BE2C (cell line): Measurements from ENCODE around the gene KCNJ6.
"Not testable (repeated sequence)": the region's sequence is repeated elsewhere in the genome, so short reads cannot be mapped to it uniquely, and the experiment has no call there.

Experiments
- DNase-seq: peaks from one replicate; pipeline ENCODE4 v3.0.0-alpha.2; 2020
- H3K27me3 ChIP-seq: fragments of 250-450 bp; sonication (Bioruptor Pico); 2 replicates; pipeline ENCODE4 v1.5.1; 2020; ENCODE audit warnings: mild to moderate bottlenecking
- H3K36me3 ChIP-seq: fragments of 250-450 bp; sonication (Bioruptor Pico); 2 replicates; pipeline ENCODE4 v1.5.1; 2020; ENCODE audit warnings: mild to moderate bottlenecking
- H3K4me1 ChIP-seq: fragments of 250-450 bp; sonication (Bioruptor Pico); 2 replicates; pipeline ENCODE4 v1.5.1; 2020
- H3K4me3 ChIP-seq: 2 replicates; pipeline ENCODE4 v1.5.1; 2011; ENCODE audit warnings: low read depth, low read length
- H3K9me3 ChIP-seq: fragments of 250-450 bp; sonication (Bioruptor Pico); 2 replicates; pipeline ENCODE4 v1.5.1; 2020
- CTCF ChIP-seq: IDR thresholded peaks from 2 replicates; pipeline ENCODE4 v1.5.1; 2012; ENCODE audit warnings: mild to moderate bottlenecking, low read depth, low read length

Gene KCNJ6

GRCh38 chr21:37654596-37654995 is 261.7 kb downstream of the KCNJ6 start:
- Histone ChIP-seq H3K36me3 (no peaks in the 10 kb centered on the region), H3K4me3 (no peak overlapping the region), H3K4me1 (no peaks in the 10 kb centered on the region), H3K9me3 (no peaks in the 10 kb centered on the region), H3K27me3 (peaks cover 9% of the 10 kb centered on the region; the same call in 1 of the 2 replicates)
- no peak for TF ChIP-seq CTCF
- DNase-seq = no peak

- Histone ChIP-seq H3K27me3 (peaks cover 9% of the 10 kb centered on the region), H3K9me3 (no peaks in the 10 kb centered on the region), H3K4me3 (no peak overlapping the region), H3K36me3 (no peaks in the 10 kb centered on the region), H3K4me1 (no peaks in the 10 kb centered on the region)
- no peak for DNase-seq
- no peak for TF ChIP-seq CTCF
Measured at GRCh38 chr21:37653201-37653600, 263.1 kb downstream of the KCNJ6 start.

GRCh38 chr21:37647781-37648180 is 268.5 kb downstream of the KCNJ6 start:
- no peaks in the 10 kb centered on the region for H3K4me1 ChIP-seq
- H3K4me3 ChIP-seq = no peak overlapping the region
- no peaks in the 10 kb centered on the region for H3K9me3 ChIP-seq
- no peak for DNase-seq
- H3K27me3 ChIP-seq = peaks cover 21% of the 10 kb centered on the region
- H3K36me3 ChIP-seq = no peaks in the 10 kb centered on the region
- no peak for TF ChIP-seq CTCF

GRCh38 chr21:37646761-37647160 is 269.5 kb downstream of the KCNJ6 start:
- H3K27me3 ChIP-seq = peaks cover 21% of the 10 kb centered on the region
- not testable (repeated sequence) for DNase-seq, H3K9me3 ChIP-seq, H3K4me1 ChIP-seq, H3K36me3 ChIP-seq, H3K4me3 ChIP-seq

GRCh38 chr21:37645848-37646247 is 270.4 kb downstream of the KCNJ6 start:
- Histone ChIP-seq H3K9me3 (no peaks in the 10 kb centered on the region), H3K4me1 (no peaks in the 10 kb centered on the region), H3K4me3 (no peak overlapping the region), H3K36me3 (no peaks in the 10 kb centered on the region), H3K27me3 (peaks cover 18% of the 10 kb centered on the region)
- no peak for DNase-seq
- no peak for TF ChIP-seq CTCF

- H3K36me3 ChIP-seq = no peaks in the 10 kb centered on the region
Measured at GRCh38 chr21:37644636-37645035, 271.6 kb downstream of the KCNJ6 start.

GRCh38 chr21:37643862-37644261 is 272.4 kb downstream of the KCNJ6 start:
- H3K4me3 ChIP-seq, H3K36me3 ChIP-seq, H3K4me1 ChIP-seq, H3K9me3 ChIP-seq, DNase-seq: not testable (repeated sequence)
- H3K27me3 ChIP-seq = peaks cover 18% of the 10 kb centered on the region

More at GRCh38 chr21:37644636-37645035, 271.6 kb downstream of the KCNJ6 start:
- Histone ChIP-seq H3K9me3 (no peaks in the 10 kb centered on the region), H3K4me1 (no peaks in the 10 kb centered on the region), H3K27me3 (peaks cover 18% of the 10 kb centered on the region), H3K4me3 (no peak overlapping the region)
- DNase-seq = no peak
- TF ChIP-seq CTCF = no peak
